ENCODE data around the gene EGFLAM.

Gene EGFLAM

DNA sequence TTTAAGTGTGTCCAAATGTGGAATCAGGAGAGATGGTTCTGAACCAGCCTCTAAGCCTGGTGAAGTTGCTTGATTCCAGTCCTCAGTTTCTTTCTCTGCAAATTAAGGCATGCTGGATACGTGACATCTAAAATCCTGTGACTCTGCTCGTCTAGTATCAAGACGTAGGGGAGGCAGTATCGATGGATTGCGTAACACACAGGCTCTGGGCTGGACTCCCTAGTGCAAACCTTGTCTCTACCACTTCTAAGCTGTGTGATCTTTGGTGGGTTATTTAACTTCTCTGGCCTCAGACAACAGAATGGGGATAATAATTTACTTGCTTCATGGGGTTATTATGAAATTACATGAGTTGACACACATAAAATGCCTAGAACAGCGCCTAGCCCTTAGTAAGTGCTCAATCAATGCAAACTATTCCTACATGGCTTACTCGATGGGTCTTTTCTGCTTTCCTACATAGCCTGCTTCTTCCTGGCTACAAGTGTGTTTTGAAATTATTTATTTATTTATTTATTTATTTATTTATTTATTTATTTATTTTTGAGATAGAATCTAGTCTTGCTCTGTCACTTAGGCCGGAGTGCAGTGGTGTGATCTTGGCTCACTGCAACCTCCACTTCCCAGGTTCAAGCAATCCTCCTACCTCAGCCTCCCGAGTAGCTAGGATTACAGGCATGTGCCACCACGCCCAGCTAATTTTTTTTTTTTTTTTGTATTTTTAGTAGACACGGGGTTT is 102.1 kb downstream of the EGFLAM start:
- H3K4me1 Mint-ChIP-seq, result no peaks in the 10 kb centered on the region
- H3K36me3 Mint-ChIP-seq, result no peaks in the 10 kb centered on the region
- H3K9me3 Mint-ChIP-seq, result peaks cover 2 to 4% of the 10 kb centered on the region in 2 donors
- H3K4me3 Mint-ChIP-seq, result no peak overlapping the region
- DNase-seq, result no peak
- peaks cover 0 to 20% of the 10 kb centered on the region in 2 donors for H3K27me3 Mint-ChIP-seq
- ATAC-seq (replicated peaks), result no peak
- no peak overlapping the region for H3K27ac Mint-ChIP-seq

- peaks cover 2 to 4% of the 10 kb centered on the region in 2 donors for H3K9me3 Mint-ChIP-seq
- no peaks in the 10 kb centered on the region for H3K4me1 Mint-ChIP-seq
- H3K27ac Mint-ChIP-seq, result no peak overlapping the region
These were observed 104.4 kb downstream of the EGFLAM start for GRCh38 chr5:38362713-38363112.

DNA sequence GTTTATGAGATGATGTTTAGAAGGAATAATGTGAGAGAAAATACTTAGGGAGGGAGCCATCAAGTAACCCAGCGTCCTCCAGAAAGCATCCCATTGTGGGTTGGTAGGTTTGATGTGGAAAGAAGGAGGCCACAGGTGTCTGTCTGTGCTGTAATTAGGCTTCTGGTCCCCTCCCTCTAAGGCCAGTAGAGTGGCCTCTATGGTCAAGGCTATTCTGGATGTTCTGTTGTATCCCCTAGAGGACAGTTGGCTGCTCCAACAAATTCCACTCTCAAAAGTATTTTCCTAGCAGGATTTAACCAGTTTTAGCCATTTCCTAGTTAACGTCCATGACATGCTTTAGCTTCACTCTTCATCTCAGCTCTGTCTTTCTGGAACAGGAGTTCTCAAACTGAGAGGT is 106.5 kb downstream of the EGFLAM start:
- H3K4me3 Mint-ChIP-seq, result no peak overlapping the region
- no peak overlapping the region for H3K27ac Mint-ChIP-seq
- no peak for DNase-seq
- H3K9me3 Mint-ChIP-seq, result peaks cover 2 to 4% of the 10 kb centered on the region in 2 donors
- no peak for ATAC-seq (replicated peaks)
- no peaks in the 10 kb centered on the region for H3K4me1 Mint-ChIP-seq
- no peaks in the 10 kb centered on the region for H3K36me3 Mint-ChIP-seq
- peaks cover 5 to 29% of the 10 kb centered on the region in 2 donors for H3K27me3 Mint-ChIP-seq

More at GRCh38 chr5:38362713-38363112, 104.4 kb downstream of the EGFLAM start:
- ATAC-seq (replicated peaks), result no peak
- Mint-ChIP-seq H3K27me3 (peaks cover 5 to 20% of the 10 kb centered on the region in 2 donors), H3K4me3 (no peak overlapping the region), H3K36me3 (no peaks in the 10 kb centered on the region)
- no peak for DNase-seq

DNA sequence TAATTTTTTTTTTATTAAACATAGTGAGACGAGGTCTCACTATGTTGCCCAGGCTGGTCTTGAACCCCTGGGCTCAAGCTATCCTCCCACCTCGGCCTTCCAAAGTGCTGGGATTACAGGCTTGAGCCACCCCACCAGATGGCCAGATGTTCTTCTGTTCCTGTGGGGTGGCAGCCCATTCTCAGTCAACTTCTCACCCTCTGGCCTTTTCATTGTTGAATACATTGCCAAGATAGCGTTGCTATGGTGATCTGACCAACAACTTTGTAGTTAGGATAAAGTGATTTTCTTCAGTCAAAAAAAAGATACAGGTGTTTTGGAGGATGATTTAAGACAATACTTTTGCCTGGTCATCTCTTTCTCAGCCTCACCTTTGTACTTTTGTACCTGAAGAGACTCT is 109.1 kb downstream of the EGFLAM start:
- Mint-ChIP-seq H3K4me1 (no peaks in the 10 kb centered on the region), H3K36me3 (no peaks in the 10 kb centered on the region), H3K27ac (no peak overlapping the region), H3K4me3 (no peak overlapping the region), H3K27me3 (peaks cover 5 to 24% of the 10 kb centered on the region in 2 donors), H3K9me3 (peaks cover 2 to 4% of the 10 kb centered on the region in 2 donors)
- no peak for DNase-seq
- ATAC-seq (replicated peaks), result no peak

GRCh38 chr5:38367966-38368365 is 109.6 kb downstream of the EGFLAM start:
- Mint-ChIP-seq H3K27ac (no peak overlapping the region), H3K27me3 (peaks cover 5 to 24% of the 10 kb centered on the region in 2 donors), H3K4me1 (no peaks in the 10 kb centered on the region), H3K9me3 (peaks cover 2 to 4% of the 10 kb centered on the region in 2 donors), H3K4me3 (no peak overlapping the region), H3K36me3 (no peaks in the 10 kb centered on the region)
- ATAC-seq (replicated peaks) (no peak), DNase-seq (no peak)

DNA sequence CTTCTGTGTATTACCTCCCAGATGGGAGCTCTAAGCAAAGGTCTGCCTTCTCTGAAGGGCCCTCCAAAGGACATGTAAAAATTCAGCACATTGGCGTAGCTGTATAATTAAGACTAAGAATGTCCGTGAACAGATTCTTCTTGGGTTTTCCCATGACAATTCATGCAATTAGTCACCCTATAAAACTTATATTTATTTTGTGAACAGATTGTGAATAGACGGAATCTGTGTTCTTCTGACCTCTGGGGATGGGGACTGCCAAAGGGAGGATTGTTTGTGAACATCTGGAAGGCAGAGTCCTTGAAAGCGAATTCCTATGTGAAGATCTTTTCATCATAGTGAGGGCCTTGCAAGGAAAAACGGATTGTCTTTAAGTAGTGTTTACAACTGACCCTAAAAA is 111.3 kb downstream of the EGFLAM start:
- Mint-ChIP-seq H3K27me3 (peaks cover 5 to 17% of the 10 kb centered on the region in 2 donors), H3K36me3 (no peaks in the 10 kb centered on the region), H3K4me3 (no peak overlapping the region), H3K9me3 (peaks cover 0 to 4% of the 10 kb centered on the region in 2 donors), H3K4me1 (no peaks in the 10 kb centered on the region), H3K27ac (no peak overlapping the region)
- ATAC-seq (replicated peaks) (no peak), DNase-seq (no peak)

DNA sequence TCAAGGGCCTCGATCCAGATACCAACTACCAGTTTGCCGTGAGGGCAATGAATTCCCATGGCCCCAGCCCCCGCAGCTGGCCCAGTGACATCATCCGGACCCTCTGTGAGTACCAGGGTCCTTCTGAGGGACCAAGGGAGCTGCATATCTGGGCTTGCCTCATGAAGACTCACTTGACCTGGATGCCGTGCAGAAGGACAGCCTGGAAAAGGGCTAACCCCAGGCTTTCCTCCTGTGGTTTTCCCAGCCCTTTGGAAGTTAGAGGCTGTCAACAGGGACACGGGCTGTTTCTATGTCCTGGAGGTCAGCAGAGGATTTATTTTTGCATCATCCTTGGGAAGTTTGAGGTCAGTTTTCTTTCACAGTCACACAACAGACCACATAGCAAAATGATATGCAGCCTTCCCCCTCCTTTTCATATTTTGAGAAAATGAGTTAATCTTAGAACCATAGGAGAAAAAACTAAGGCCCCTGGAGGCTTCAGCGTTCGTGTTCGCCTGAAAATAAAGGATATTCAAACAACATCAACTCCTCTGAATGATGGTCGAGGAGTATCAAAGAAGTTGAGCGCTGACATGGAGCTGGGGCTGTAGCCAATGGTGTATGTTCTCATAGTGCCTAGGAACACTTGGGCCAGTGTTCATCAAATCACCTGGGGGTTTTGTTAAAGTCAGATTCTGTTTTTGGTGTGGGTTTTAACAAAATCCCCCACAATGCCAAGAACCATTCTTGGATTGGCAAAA is 112.2 kb downstream of the EGFLAM start:
- Mint-ChIP-seq H3K27me3 (peaks cover 9 to 17% of the 10 kb centered on the region in 2 donors), H3K4me3 (no peak overlapping the region), H3K36me3 (no peaks in the 10 kb centered on the region), H3K27ac (no peak overlapping the region), H3K9me3 (peaks cover 0 to 4% of the 10 kb centered on the region in 2 donors), H3K4me1 (no peaks in the 10 kb centered on the region)
- no peak for DNase-seq
- ATAC-seq (replicated peaks), result no peak

DNA sequence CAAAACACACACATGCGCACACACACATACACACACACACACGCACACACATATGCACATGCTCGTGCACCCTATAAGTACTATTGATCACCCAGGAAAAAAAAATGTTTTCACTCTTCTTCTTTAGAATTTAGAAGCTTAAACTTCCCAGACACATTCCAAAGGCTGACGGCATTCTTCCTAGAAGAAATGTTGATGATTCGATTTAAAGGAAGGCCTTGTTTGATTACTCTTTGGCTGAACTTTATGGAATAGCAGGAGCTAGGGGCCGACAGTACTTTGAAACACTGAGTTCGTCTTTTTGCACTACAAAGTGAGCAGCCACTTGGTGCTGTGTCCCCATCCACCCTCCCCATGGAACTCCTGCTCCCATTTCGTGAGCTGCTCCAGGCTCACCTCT is 113.2 kb downstream of the EGFLAM start:
- DNase-seq (no peak), ATAC-seq (replicated peaks) (no peak)
- Mint-ChIP-seq H3K27ac (no peak overlapping the region), H3K4me1 (no peaks in the 10 kb centered on the region), H3K27me3 (peaks cover 8 to 20% of the 10 kb centered on the region in 2 donors), H3K9me3 (peaks cover 0 to 4% of the 10 kb centered on the region in 2 donors), H3K4me3 (no peak overlapping the region), H3K36me3 (no peaks in the 10 kb centered on the region)

DNA sequence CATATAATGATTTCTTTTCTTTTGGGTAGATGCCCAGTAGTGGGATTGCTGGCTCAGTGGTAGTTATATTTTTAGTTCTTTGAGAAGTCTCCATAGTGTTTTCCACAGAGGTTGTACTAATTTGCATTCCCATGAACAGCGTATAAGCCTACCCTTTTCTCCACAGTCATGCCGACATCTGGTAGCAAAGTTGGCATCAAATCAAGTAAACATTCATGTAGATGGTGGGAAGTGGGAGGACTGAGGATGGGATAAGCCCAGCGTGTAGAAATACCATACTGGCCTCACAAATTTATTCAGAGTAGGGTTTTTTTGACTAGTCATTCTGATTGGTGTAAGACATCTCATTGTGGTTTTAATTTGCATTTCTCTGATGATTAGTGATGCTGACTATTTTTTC is 115.4 kb downstream of the EGFLAM start:
- Mint-ChIP-seq H3K27ac (no peak overlapping the region), H3K36me3 (no peaks in the 10 kb centered on the region), H3K4me1 (no peaks in the 10 kb centered on the region), H3K4me3 (no peak overlapping the region), H3K9me3 (peaks cover 0 to 4% of the 10 kb centered on the region in 2 donors), H3K27me3 (peaks cover 23 to 33% of the 10 kb centered on the region in 2 donors)
- no peak for DNase-seq
- no peak for ATAC-seq (replicated peaks)

DNA sequence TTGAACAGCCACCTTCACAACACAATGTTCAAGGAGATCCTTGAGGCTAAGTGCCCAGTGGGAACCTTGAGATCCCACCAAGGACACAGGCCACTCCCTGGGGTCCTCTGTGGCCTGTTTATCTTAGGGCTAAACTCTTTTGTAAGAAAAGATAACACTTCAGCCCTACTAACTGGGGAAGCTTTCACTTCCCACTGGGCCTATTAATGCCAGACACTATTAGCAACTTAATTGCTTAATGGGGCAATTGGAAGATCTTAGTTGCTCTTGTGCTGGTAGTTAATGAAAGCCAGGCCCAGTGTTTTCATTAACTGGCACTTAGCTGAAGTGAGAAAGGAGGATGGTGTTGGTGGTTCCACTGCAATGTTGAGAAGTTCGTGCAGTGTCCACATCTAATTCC is 117.1 kb downstream of the EGFLAM start:
- Mint-ChIP-seq H3K36me3 (no peaks in the 10 kb centered on the region), H3K27me3 (peaks cover 33 to 41% of the 10 kb centered on the region in 2 donors), H3K27ac (no peak overlapping the region)

DNA sequence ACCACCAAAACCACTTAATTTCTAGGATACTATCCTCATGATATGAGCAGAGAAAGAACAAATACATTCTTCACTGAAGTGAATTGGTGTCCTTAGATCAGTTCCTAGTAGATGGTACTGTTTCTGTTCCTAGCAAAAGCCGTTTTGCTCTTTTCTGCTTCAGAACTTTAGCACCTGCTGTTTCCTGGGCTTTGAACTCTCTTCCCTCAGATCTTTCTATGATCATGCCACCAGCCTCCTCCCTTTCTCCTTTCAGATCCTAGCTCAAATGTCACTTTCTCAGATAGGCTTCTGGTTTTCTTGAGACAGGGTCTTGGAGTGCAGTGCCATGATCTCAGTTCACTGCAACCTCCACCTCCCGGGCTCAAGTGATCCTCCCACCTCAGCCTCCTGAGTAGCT is 118.0 kb downstream of the EGFLAM start:
- ATAC-seq (replicated peaks), result no peak
- Mint-ChIP-seq H3K27me3 (peaks cover 37 to 47% of the 10 kb centered on the region in 2 donors), H3K9me3 (peaks cover 0 to 4% of the 10 kb centered on the region in 2 donors), H3K27ac (no peak overlapping the region), H3K4me1 (no peaks in the 10 kb centered on the region), H3K36me3 (no peaks in the 10 kb centered on the region), H3K4me3 (no peak overlapping the region)
- DNase-seq, result no peak

More for the DNA sequence above, 117.1 kb downstream of the EGFLAM start:
- Mint-ChIP-seq H3K4me3 (no peak overlapping the region), H3K4me1 (no peaks in the 10 kb centered on the region), H3K9me3 (peaks cover 0 to 4% of the 10 kb centered on the region in 2 donors)
- no peak for ATAC-seq (replicated peaks)
- DNase-seq, result no peak

DNA sequence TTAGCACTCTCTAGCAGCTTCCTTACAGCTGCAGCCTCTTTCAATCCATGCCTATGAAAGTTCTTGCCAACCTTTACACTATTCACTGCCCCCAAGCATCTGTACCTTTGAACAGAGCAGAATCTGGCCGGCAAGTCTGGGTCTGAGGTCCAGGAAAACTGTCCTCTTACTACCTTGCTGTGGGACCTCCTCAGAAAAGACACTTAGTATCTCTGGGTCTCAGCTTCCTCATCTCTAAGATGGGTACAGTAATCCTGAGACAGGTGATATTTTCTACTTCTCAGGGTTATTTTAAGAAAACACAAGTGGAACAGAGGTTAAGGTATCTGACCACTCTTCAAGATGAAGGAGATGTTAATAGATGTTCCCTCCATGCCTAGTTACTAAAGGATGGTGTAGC is 120.2 kb downstream of the EGFLAM start:
- Mint-ChIP-seq H3K27me3 (peaks cover 45 to 54% of the 10 kb centered on the region in 2 donors), H3K4me3 (no peak overlapping the region), H3K36me3 (no peaks in the 10 kb centered on the region), H3K9me3 (peaks cover 0 to under 1% of the 10 kb centered on the region in 2 donors), H3K4me1 (no peaks in the 10 kb centered on the region), H3K27ac (no peak overlapping the region)
- DNase-seq, result no peak
- no peak for ATAC-seq (replicated peaks)

DNA sequence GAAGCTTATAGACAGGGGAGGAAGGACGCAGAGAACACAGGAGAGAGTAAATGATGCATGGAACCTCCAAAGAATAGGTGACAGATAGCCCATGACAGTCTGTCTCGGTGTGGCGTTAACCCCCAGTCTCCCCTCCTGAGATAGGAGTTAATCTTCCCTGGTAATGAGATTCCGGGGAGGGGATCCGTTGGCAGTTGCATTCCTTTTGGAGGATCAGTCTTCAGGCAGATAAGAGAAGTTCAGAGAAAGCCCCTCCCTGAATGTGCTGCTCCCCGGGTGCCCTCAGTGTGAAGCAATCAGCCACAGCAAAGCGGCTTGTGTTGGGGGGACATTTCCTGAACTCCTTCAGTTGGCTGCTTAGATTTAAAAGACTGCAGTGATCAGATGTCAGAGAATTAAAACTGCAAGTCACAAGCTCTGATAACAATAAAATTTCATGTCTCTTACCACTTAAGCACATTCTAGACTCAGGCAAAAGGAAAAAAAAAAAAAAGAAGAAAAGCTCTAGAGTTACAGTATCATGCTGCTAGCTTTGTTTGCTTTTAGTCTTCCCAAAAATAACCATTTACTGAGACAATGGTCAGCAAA is 121.1 kb downstream of the EGFLAM start:
- no peaks in the 10 kb centered on the region for H3K36me3 Mint-ChIP-seq
- DNase-seq, result no peak
- no peak for ATAC-seq (replicated peaks)
- H3K4me1 Mint-ChIP-seq, result no peaks in the 10 kb centered on the region
- H3K27ac Mint-ChIP-seq, result no peak overlapping the region
- H3K27me3 Mint-ChIP-seq, result peaks cover 48 to 58% of the 10 kb centered on the region in 2 donors
- H3K4me3 Mint-ChIP-seq, result no peak overlapping the region
- no peaks in the 10 kb centered on the region for H3K9me3 Mint-ChIP-seq

DNA sequence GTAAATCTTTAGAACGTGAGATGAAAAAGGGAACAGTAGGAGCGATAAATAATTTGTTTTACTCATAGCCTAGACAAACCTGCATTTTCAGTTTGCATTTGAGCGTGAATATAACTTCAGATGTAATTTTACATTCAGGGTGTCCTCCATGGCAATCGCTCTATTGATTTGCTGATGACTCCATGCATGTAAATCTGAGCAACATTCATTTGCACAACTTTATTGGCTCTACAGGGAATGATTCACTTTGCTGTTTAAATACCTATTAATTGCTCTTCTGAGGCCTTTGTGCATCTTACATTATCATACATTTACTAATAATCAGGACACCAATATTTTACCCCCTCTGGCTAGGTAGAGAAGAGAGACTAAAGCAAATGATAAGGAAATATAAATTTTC is 122.2 kb downstream of the EGFLAM start:
- Mint-ChIP-seq H3K4me3 (no peak overlapping the region), H3K27me3 (peaks cover 45 to 51% of the 10 kb centered on the region in 2 donors), H3K36me3 (no peaks in the 10 kb centered on the region), H3K27ac (no peak overlapping the region), H3K4me1 (no peaks in the 10 kb centered on the region), H3K9me3 (no peaks in the 10 kb centered on the region)
- no peak for DNase-seq
- ATAC-seq (replicated peaks), result no peak

Measured in stimulated activated naive B cell treated with anti-CD40 and anti-IgM and Interleukin-4, amounts not matched to agents 10 μg/mL and 1 μg/mL and 100 μg/mL, for 72 hours (primary cell).